DMS114 treated with DMSO at 0.1 percent for 48 hours (cell line): ENCODE data around the gene MAGEA9B.
A peak's percentile ranks its signal among the peaks of the same experiment; 100 is the strongest.
"Not testable (repeated sequence)": the region's sequence is repeated elsewhere in the genome, so short reads cannot be mapped to it uniquely, and the experiment has no call there.

Source experiments
- DNase-seq: peaks from one replicate; lab custom pipeline; 2025; ENCODE audit not compliant: unreplicated experiment; lab: John Stamatoyannopoulos, UW

Gene MAGEA9B

GRCh38 chrX:149587359-149587758, at the start of gene MAGEA9B:
Gene MAGEA9B, minus strand, starts transcription at chrX:149587459. Its CDS starts 4,280 bp downstream, at chrX:149583179.
- not testable (repeated sequence) for DNase-seq

- no peak for DNase-seq
Measured at GRCh38 chrX:149633511-149633910, 46.3 kb upstream of the MAGEA9B start.

DNA sequence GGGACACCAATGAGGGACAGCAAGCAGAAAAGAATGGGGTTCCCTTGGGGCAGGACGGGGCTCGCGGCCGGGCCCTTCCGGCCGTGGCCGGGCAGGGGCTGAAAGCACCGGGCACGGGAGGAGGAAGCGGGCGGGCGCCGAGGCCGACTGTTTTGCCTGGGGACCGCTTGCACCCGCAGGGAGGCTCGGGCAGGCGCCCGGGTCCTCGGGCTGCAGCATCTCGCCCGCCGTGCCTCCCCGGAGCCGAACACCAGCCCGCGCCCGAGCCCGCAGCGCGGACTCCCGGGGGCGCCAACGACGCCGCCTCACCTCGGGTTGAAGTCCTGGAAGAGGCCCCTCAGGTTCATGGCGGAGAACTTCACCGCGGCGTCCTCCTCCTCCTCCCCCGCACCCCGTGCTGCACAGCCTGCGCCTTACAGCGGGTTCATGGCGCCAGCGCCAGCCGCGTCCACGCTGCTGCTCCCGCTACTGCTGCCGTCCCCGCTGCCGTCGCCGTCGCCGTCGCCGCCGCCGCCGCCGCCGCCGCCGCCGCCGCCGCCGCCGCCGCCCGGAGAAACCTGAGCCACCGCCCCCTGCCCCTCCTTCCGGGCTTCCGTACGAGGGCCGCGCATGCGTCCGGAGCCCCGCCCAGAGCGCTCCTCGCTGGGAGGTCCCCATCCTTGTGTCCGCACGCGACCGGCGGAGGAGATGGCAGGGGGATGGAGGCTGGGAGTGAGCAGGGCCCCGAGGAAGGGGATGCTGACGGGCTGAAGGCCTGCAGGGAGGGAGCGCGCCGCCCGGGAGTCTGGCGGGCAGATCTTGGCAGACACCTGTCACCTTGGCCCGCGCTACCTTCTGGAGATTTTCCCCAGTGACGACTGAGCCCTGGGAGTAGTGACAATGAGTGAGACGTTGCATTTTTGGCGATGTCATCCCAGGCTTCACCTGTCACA, 44.2 kb upstream of the MAGEA9B start, which contains the start of gene TMEM185A:
TSS of gene TMEM185A (minus strand) at position 559 of the 932 bp plus-strand sequence. CDS start at position 347, 212 bp downstream.
- DNase-seq, result peak; percentile 2

DNA sequence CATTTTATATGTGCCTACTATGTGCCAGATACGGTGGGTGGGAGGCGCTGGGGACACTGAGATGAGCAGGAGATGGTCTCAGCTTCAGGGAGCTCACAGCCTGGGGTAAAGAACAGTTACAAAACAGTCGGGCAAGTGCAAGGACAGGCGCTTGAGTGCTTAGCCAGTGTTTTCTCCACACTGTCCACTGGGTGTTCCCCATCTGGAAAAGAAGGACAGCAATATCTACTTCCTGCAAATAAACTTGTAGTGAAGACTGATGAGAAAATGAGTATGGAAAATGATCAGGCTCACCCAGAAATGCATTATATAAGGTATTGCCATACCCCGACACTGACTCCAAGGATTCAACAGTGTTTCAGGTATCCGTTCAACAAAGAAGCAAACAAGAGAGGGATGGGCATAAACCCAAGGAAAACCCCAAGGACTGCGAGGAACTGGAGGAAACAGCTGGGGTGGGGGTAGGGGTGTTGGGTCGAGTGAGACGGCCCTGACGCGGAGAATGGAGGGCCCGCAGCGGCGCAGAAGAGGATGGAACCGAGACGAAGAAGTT, 43.5 kb upstream of the MAGEA9B start:
- DNase-seq, result no peak

- DNase-seq, result no peak
Measured at GRCh38 chrX:149629730-149630387, 42.6 kb upstream of the MAGEA9B start.

GRCh38 chrX:149628768-149629167, 41.5 kb upstream of the MAGEA9B start:
- DNase-seq, result no peak

GRCh38 chrX:149628280-149628679, 41.0 kb upstream of the MAGEA9B start:
- no peak for DNase-seq

DNA sequence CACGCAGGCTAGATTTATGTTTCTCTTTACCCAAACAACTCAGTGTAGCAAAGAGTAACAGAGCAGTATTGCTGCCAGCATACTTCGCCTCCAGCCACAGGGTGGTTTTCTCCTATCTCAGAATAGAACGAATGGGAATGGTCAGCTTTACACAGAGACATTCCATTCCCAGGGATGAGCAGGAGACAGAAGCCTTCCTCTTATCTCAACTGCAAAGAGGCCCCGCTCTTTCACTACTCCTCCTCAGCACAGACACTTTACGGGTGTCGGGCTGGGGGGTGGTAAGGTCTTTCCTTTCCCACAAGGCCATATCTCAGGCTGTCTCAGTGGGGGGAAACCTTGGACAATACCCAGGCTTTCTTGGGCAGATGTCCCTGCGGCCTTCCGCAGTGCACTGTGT, 39.6 kb upstream of the MAGEA9B start:
- DNase-seq, result not testable (repeated sequence)

DNA sequence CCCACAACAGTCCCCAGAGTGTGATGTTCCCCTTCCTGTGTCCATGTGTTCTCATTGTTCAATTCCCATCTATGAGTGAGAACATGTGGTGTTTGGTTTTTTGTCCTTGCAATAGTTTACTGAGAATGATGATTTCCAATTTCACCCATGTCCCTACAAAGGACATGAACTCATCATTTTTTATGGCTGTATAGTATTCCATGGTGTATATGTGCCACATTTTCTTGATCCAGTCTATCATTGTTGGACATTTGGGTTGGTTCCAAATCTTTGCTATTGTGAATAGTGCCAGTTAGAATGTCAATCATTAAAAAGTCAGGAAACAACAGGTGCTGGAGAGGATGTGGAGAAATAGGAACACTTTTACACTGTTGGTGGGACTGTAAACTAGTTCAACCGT, 32.4 kb upstream of the MAGEA9B start:
- not testable (repeated sequence) for DNase-seq

- DNase-seq, result no peak
Measured at GRCh38 chrX:149618871-149619270, 31.6 kb upstream of the MAGEA9B start.

- DNase-seq, result no peak
Measured at GRCh38 chrX:149611623-149612175, 24.4 kb upstream of the MAGEA9B start.

GRCh38 chrX:149610511-149610910, 23.3 kb upstream of the MAGEA9B start:
- DNase-seq, result no peak

DNA sequence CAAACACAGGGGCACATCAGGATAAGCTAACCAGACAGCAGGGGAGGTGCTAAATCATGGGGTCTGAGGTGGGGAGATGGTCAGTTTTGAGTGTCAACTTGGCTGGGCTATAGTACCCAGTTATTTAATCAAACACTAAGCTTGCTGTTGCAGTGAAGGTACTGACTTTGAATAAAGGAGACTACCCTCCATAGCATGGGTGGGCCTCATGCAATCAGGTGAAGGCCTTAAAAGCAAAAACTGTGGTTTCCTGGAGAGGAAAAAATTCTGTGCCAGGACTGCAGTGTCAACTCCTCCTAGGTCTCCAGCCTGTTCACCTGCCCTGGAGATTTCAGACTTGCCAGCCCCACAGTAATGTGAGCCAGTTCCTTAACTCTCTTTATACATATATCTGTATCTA, 20.4 kb upstream of the MAGEA9B start:
- no peak for DNase-seq

GRCh38 chrX:149605248-149605885, 18.1 kb upstream of the MAGEA9B start:
- not testable (repeated sequence) for DNase-seq

DNA sequence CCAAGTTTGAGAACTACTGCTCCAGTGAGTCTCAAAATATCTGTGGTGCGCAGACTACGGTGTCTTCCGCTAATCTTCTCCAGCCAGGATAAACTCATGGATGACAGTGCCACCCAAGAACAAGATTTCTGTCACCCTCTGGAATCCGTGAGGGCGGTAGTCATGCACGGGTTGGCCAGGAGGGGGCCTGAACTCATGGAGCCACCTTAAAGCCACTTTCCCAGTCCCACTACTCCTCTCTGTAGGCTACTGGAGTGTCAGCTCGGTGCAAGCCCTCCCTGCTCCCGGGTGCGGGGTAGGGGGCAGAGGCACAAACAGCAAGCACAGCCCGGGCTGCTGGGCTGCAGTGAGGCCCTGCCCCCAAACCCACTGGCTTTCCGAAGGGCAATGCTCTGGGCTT, 11.3 kb upstream of the MAGEA9B start:
- not testable (repeated sequence) for DNase-seq

DNA sequence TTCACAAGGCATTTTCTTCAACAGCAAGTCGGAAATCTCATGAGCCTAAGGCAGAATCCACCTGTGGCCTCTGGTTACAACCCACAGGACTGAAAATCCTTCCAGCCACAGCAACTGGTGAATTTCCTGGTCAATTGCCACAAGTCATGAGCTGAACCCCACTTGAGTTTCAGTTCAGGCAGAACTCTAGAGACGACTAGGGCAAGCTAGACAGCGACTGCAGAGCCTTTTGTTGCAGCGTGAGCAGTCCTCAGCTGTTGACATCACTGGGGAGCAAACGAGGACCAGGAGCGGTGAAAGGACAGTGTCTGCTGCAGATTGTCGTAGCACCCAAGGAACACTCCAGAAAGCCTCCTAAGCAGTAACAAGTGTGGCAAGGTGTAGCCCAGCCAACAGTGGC, 8.7 kb upstream of the MAGEA9B start:
- not testable (repeated sequence) for DNase-seq

DNA sequence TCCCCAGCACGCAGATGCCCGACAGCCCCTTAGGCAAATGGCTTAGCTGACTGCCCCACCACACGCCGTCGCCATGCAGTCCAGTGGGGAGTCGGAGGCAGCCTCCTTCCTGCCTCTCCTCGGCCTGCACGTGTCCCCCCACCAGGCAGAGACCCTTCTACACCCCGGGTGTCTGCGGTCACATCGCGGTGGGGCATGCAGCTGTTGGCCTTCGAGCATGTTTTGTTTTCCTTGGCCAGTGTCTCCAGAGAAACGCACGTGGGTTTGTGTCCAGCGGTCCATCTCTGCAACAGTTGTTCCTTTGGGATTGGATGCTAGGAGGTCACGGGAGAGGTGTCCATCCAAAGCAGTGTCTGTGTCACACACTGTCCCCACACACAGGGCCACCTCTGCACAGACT, 8.0 kb upstream of the MAGEA9B start, which contains the start of gene HSFX2:
TSS of gene HSFX2 (minus strand) at position 101 of the 400 bp plus-strand sequence. CDS start 614 bp downstream, outside the sequence.
- DNase-seq, result not testable (repeated sequence)

DNA sequence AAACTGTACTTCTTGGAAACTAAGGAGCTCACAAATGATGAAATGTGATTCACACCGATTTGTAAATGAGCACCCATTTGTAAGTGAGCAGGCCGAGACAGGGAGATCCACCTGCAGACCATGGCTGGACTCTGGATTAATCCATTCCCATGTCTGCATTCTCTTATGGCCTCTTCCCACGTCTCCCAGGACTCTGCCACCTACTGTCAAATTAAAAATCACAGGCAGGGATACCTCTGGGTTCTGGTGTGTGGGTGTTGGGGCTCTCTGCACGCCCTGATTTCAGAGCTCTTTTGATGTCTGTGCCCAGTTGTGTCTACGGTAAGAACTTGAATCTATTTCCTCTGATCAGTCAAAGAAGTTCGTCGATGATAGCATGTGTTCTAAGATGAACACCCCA, 3.7 kb upstream of the MAGEA9B start:
- DNase-seq, result not testable (repeated sequence)

GRCh38 chrX:149585631-149586030, 1.6 kb downstream of the MAGEA9B start:
- not testable (repeated sequence) for DNase-seq

DNA sequence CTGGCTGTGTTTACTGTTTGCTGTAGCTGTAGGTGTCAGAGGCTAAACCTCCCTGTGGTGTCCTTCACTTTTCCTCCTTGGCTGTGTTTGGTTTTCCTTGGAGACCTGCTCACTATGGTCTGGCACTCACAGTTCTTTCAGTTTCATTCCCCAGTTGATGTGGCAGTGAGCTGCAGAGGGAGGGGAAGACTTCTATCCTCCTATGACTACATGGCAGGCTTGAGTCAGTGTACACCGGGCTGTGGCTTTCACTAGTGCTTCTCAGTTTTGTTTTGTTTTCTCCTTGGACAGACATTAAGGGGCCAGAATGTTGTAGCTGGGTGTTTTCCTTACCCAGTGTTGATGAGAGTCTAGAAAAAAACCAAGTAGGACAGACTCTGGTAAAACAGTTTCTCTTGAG, 13.8 kb downstream of the MAGEA9B start:
- DNase-seq, result not testable (repeated sequence)

DNA sequence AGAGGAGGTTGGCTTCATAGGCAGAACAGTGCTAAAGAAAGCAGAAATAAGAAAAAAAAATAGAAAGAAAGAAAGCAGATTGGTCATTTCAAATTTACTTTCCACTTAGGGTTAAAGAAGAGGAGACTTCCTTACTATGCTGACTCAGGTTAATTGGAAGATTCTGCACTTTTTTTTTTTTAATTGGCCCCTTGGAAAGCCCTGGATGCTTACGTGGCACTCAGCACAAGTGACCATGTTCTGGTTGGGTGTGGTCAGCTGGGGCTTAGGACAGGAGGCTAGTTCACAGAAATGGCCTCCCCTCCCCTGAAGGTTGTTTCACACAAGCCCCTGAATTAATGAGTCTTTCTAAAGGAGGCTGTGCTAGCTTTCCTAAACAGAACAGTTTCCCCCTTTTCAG, 14.5 kb downstream of the MAGEA9B start:
- no peak for DNase-seq
